Sciatic nerve (tissue), 2 donors: ENCODE results near the gene CMTR2. TPM values are rescaled to one million over a fixed set of nuclear protein-coding genes. Genes with fewer than 3 reads are reported as not detected.

ENCODE experiments used
- ATAC-seq: fragments of 200-7000 bp; cut with Tn5 transposase; one replicate; pipeline ENCODE4 v1.9.1; 2020; ENCODE audit warnings: mild to moderate bottlenecking, moderate library complexity
- DNase-seq: peaks from one replicate; pipeline ENCODE4 v3.0.0-alpha.2; 2020; ENCODE audit warnings: low spot score
- intact Hi-C: fragments of 100-400 bp; cut with DNase I; formaldehyde crosslinking; loops from one replicate; pipeline ENCODE4 v1.14.2; 2022
- total RNA-seq: library from RNA; stranded (reverse); fragmentation: NEBNext Ultra II Directional; extraction: Animal tissue kit (Norgen Biotek cat#: 25700); gene quantifications from one replicate; pipeline ENCODE4 v1.2.1, GENCODE V29; 2021
- donor health status: DM: no; HTN: no; CAD: no.
- donor health status: DM: no; HTN: no; CAD: no.

Gene CMTR2
- total RNA-seq, 1 donor from 2014 or later: 14.9 TPM

DNA sequence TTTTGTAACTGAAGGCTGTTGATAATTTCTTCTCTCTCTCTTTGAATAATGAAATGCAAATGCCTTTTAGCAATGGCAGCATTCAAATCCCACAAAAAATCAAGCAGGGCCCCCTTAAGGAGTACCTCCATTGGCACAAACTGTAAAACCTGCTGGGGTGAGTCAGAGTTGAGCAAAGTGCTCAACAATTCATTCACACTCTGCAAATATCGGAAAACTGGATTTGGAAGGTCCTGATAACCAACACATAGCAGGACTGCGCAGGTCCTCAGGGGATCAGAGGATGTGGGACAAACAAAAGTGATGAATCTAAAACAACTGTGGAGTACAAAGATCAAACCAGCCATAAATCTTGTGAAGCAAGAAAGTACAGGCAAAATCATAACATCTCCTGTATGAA is 5.6 kb downstream of the CMTR2 start:
- no peak for ATAC-seq
- intact Hi-C loops: no loop called here
- DNase-seq: no peak

DNA sequence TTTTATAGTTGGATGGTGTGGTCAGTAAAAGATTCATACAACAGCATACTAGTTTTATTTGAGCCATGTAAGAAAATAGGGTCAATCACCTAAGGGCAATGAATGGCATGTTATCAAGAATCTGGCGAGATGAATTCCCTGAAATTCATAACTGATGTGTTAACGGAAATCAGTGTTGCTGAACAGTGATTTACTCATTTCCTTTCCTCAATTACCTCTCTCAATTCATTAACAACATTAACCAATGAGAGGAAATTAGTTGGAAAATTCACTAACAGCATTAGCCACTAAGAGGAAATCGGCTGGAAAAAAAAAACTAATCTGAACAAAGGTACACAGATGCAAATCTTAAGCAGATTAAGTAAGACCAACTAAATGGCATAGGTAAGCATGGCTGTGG is 6.3 kb downstream of the CMTR2 start:
- DNase-seq (no peak), ATAC-seq (no peak)
- intact Hi-C loops: no loop called here

DNA sequence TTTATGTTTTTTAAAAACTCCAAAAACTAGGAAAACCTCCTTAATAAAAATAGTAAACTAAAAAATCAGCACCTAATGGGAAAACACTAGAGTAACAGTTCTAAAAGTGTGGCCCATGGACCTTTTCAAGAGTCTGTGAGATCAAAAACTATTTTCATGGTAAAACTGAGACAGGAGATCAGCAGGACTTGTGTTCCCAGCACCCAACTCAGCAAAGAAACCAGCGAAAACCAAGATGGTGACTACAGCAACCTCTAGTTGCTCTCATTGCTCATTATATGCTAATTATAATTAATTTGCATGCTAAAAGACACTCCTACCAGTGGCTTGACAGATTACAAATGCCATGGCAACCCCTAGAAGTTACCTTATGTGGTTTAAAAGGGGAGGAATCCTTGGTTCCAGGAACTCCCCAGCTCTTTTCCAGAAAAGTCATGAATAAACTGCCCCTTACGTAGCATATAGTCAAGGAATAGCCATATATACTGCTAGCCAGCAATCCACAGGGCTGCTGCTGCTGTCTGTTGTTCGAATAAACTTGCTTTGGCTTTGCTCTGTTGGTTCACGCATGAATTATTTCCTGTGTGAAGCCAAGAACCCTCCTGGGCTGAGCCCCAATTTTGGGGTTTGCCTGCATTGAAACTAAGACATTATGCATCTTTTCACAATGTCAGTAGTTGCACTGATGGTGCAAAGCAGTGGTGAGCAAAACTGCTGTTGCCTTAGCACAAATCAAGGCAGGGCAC is 12.4 kb downstream of the CMTR2 start:
- intact Hi-C loops: no loop called here
- ATAC-seq (no peak), DNase-seq (no peak)

DNA sequence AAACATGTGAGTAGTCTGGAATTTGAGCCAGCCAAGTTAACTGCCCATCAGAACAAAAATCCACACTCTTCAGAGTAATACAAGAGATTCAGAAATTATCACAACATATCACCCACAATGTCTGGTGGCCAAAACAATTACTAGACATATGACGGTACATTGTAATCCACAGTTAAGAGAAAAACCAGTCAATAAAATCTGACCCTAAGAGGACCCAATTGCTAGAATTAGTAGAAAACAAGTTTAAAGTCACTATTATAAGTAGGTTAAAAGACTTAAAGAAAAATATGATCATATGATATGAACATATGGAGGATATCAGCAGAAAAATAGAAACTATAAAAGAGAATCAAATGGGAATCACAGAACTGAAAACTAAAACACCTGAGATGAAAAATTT is 15.8 kb downstream of the CMTR2 start:
- DNase-seq: no peak
- ATAC-seq: no peak
- intact Hi-C loops: no loop called here

DNA sequence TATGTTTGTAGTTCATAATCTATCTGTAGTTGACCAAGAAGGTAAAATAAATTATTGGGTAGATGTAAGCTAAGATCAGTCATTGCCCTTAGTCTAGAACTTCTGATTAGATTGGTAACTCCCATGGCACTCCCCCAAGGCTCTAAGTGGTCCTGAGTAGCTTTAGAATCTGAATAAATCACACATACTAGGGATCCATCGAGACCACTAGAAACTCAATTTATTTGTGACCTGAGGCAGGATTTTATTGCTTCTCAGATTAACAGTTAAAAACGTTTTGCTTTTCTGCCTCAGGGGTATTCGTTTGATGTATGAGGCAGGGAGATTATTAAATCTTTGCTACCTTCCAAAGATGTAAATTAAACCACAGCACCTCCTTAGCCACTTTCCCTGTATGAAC is 24.9 kb downstream of the CMTR2 start:
- ATAC-seq (no peak), DNase-seq (no peak)
- intact Hi-C loops: no loop called here

DNA sequence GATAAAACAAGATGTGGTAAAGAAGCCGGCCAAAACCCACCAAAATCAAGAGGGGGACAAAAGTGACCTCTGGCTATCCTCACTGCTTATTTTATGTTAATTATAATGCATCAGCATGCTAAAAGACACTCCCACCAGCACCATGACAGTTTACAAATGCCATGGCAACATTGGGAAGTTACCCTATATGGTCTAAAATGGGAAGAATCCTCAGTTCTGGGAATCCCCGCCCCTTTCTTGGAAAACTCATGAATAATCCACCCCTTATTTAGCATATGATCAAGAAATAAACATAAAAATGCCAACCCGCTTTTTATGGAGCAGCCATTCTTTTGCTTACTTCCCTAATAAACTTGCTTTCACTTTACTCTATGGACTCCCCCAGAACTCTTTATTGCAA is 25.6 kb downstream of the CMTR2 start:
- intact Hi-C loops: no loop called here
- DNase-seq: no peak
- no peak for ATAC-seq

DNA sequence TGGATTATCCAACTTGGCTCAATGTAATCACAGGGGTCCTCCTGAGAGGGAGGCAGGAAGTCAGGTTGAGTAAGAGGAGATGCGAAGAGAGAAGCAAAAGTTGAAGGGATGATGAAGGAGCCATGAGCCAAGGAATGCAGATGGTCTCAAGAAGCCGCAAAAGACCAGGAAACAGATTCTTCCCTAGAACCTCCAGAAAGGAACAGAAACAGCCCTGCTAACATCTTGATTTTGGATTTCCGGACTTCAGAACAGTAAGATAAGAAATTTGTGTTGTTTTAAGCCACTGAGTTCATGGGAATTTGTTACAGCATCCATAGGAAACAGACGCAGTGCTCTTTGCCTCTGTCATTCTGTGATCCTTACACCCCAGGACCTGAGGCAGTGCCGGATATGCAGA is 26.8 kb downstream of the CMTR2 start:
- intact Hi-C loops: no loop called here
- no peak for ATAC-seq

DNA sequence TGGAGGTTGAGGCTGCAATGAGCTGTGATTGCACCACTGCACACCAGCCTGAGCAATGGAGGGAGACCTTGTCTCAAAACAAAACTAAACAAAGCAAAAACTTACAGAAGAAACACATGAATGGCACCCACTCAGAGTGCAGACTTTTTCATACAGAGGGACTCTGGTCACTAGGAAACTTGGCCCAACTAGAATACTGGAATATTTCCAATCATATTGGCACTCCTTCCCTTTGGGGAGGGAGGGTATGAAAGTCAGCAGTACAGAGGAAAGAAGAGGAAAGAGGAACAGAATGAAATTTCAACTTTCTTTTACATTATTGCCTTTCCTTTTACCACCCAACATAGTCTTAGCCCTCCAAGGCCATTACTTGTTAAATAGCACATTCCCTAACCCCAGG is 28.2 kb downstream of the CMTR2 start:
- intact Hi-C loops: no loop called here
- DNase-seq (no peak), ATAC-seq (no peak)

More for the DNA sequence above, 26.8 kb downstream of the CMTR2 start:
- DNase-seq: no peak

DNA sequence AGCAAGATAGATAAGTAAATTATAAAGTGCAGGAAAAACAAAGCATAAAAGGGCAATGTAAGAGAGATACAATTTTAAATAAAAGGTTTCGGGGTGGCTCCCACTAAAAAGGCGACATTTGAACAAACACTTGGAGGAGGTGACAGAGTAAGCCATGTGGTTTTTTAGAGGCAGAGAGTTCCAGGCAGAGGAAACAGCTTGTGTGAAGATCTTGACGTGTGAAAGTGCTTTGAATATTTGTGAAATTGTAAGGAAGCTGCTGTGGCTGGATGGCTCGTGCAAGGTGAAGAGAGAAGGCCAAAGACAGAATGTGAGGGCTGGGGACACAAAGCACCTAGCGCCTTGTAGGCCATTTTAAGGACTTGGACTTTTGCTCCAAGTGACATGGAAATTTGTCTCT is 30.1 kb downstream of the CMTR2 start:
- DNase-seq: no peak
- no peak for ATAC-seq
- intact Hi-C loops: no loop called here

DNA sequence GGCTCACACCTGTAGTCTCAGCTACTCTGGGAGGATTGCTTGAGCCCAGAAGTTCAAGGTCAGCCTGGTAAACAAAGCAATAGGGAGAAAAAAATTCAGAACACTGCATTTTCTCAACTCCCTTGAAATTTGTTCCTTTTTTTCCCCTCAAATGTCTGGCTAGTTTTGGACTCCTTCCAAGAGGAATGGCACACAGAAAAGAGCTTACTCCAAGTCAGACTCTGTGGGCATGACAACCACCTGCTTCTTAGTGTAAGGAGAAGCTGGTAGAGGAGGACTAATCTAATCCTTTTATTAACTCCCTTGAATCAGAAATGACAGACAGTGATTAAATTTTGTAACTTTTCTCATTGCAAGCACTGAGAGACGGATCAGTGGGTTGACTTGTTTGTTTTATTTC is 30.8 kb downstream of the CMTR2 start:
- DNase-seq: no peak
- no peak for ATAC-seq
- intact Hi-C loops: no loop called here

DNA sequence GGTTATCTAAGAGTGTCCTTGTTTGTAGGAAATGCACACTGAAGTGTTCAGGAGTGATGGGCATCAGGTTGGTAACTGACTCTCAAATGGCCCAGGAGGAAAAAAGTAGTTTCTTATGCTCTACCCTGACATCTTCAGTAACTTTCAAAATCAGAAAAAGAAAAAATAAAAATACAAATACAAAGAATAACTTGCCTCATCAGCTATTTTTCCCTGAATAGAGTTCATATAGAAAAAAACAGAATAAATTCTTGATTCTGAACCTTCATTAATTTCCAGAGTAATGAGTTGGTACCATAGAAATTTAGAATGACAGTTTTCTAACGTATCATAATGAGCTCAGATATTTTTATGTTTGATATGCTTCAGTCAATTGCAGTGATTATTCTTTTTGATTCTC is 31.4 kb downstream of the CMTR2 start:
- intact Hi-C loops: no loop called here
- DNase-seq: no peak
- ATAC-seq: no peak

DNA sequence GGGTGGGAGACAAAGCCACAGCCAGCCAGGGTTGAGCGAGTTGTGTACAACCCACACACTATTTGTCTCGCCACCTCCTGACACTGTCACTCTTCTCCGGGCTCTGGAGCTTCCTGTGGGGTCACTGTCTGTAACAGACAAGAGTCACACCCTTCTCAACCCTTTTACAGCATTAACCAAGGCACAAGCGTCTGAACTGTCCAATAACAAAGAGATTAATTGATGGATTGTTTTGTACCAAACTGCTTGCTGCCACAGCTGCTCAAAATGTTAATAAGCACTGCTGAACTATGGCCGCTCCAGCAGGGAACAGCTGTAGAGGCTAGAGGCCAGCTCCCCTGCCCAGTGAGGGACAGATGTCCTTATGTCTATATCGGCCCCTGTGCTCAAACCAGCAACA is 33.5 kb downstream of the CMTR2 start:
- ATAC-seq: no peak
- intact Hi-C loops: no loop called here
- no peak for DNase-seq

DNA sequence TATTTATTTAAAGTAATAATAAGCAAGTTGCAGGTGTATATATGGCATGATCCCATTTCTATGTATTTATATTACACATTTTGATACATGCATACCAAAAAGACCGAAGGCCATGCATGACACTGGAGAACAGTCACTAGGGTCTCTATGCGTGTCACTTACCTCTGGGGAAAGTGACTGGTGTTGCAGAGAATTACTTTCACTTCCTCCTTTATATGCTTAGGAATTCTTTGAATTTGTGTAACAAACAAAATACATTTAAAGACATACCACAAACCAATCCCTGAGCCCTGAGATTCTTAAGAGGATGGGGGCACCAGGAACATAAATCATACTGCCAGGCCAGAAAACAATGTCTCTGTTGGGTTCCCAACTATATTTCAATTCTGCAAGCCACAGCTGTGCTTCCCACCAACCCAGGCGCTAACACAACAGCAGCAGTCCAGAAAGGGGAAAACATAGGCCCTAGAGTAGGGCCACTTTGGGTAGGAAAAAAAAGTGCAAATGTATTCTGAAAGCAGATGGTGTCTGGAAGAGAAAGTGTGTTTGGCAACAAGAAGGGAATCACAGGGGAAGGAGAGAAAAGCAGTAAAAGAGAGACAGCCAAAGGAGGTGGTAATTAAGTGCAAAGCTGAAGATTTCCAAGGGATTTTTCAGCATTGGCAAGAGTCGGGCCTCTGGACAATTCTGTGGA is 34.2 kb downstream of the CMTR2 start:
- ATAC-seq: no peak
- DNase-seq: no peak
- intact Hi-C loops: no loop called here

DNA sequence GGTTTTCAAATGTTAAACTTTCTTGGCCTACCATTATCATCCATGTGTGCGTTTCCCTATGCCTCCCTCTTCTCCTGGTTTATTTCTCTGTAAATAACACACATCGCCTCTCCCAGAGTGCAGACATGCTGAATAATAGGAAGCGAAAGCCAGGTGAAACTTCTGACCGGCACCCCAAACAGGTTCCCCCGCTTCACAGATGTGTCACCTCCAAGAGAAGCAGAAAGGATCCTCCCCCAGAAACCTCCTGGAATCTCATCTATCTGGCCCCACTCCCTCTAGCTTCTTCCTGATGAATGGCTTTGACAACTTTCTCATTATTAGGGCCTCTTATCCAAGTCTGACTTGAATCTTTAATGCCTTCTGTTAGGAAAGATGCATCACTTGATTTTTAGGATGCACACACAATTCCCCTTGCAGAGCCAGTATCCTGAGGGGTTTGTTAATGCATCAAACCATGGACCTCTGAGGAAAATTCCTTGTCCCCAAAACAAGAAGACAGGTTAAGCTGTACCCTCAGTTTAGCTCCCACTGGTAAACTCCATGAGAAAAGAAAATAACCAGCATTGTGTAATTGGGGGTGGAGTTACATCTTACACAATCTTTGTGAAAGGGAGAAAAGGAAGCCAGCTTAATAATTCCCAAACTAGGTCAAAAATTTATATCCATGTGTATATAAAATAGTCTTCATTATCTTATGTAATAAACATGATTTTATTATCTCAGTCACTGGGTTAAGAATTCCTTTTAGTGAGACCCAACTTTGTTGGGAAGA is 38.6 kb downstream of the CMTR2 start:
- intact Hi-C loops: no loop called here
- ATAC-seq (peak; percentile 36), DNase-seq (no peak)

DNA sequence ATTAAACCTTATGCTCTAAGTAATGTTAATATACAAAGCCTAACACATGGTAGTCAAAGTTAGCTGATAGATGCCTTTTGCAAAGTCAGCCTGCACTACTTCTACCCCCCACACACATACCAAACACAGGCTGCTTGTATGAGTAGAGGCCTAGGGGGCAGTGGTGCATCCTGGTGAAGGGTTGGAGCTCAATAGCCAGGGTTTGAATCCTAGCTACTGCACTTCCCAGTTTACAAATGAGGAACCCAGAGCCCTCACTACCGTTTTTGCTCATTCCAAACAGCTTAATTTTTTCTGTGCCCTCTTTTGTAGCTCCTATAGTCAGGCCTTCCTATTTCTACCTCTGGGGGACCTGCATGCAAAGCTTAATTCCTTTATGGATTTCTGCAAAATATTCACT is 39.8 kb downstream of the CMTR2 start:
- intact Hi-C loops: loop anchor here (1.0 kb wide), 1 partner anchor 26 kb away; no protein-coding TSS in a partner anchor
- DNase-seq (no peak), ATAC-seq (peak; percentile 46)

DNA sequence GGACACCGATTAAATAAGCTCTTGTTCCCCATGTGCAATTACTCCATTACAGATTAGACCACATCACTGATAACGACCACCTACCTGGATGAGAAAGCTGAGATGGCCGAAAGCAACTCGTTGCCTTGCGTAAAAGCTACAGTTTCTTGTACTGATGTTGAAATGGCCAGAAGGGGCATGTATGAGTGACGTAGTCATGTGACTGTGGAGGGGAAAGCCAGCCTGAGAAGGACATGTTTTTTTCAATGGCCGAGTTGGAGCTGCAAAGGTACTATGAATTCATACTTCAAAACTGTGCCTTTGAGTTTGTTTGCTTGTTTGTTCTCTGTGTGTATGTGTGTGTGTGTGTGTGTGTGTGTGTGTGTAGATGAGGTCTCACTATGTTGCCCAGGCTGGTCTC is 41.7 kb downstream of the CMTR2 start:
- ATAC-seq: no peak
- DNase-seq: no peak
- intact Hi-C loops: no loop called here

DNA sequence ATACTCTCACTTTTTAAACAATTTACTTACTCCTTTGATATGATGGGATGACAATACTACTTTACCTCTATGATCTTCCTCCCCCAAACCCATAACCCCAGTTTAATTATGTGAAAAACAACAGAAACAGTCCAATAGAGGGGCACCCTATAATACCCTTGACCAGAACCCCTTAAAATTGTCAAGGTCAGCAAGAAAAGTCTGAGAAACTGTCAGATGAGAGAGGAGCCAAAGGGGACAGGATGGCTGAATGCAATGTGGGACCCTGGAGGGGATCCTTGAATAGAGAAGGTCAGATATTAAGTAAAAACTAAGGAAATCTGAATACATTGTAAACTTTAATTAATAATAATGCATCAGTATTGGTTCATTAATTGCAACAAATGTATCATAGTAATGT is 42.9 kb downstream of the CMTR2 start:
- DNase-seq (no peak), ATAC-seq (no peak)
- intact Hi-C loops: no loop called here

DNA sequence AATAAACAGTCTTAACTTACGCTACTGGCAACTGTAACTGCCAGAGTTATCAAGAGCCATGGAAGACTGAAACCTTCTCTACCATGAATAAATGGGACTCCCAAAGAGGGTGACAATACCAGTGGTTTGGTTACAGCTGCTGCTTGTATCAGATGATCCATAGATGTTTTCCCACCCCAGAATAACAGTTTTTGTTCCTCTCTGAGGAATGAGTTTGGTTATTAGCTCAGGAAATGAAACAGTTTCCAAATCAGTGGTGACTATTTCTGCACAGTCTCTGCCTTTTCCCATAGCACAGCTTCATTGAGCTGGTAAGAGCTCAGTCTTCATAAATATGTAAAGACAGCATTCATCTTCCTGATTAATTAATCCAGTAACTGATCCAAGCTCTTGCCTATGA is 44.7 kb downstream of the CMTR2 start:
- ATAC-seq (no peak), DNase-seq (no peak)
- intact Hi-C loops: no loop called here

DNA sequence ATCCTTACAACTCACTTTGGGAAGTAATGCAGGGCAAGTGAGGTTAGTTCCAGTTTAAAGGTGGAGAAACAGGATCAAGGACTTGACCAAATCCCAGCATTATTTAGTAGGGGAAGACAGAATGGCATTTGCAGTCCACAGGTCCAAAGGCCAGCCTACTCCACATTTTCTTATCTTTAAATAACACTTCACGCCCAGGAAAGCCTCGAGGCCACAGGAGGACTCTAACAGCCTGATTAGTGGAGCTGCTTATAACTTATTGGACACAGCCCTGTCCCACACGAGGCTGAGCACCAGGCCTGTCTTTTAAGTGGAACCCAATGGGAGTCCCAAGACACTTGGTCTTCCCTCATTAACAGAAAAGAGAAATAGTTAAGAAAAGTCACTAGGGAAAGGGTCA is 46.6 kb downstream of the CMTR2 start:
- no peak for DNase-seq
- no peak for ATAC-seq
- intact Hi-C loops: no loop called here

DNA sequence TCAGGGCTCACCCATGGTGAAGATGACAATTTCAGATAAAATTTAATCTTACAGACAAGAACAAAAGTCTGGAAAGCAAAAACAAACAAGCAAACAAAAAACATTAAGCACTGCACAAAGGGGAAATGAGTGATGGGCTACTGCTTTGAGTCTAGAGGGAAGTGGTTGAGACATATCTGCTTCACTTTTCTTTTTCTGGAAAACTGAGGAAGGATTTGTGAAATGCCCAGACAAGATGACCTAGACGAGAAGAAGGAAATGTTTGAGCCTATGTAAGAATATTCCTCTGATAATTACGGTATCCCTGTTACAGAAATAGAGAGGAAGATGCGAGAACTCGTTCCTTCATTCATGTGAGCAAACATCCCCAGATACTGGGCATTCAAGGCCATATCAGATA is 47.2 kb downstream of the CMTR2 start:
- ATAC-seq (no peak), DNase-seq (no peak)
- intact Hi-C loops: no loop called here
